ENCODE results near the gene BAZ1A. TPM values are rescaled to one million over a fixed set of nuclear protein-coding genes. Genes with fewer than 3 reads are reported as not detected.

Gene BAZ1A
- total and polyA plus RNA-seq, 2 donors (not counting 1 experiment from before 2014, with no cell fraction given), result 18.8 to 36.8 TPM

DNA sequence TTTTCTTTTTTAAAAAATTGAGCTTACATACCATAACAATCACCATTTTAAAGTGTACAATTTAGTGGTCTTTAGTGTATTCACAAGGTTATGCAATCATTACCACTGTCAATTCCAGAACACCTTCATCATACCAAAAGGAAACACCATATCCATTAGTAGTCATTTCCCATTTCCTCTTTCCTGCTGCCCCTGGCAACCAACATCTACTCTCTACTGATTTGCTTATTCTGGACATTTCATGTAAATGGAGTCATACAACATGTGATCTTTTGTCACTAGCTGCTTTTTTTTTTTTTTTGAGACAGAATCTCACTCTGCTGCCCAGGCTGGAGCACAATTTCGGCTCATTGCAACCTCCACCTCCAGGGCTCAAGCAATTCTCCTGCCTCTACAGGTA is 93.9 kb downstream of the BAZ1A start:
- no peaks in the 10 kb centered on the region for H3K27me3 Mint-ChIP-seq
- intact Hi-C loops (cut with micrococcal nuclease), result loop anchor here (10.0 kb wide), 1 partner anchor 94 kb away; the partner anchor contains the start of gene BAZ1A
- no peaks in the 10 kb centered on the region for H3K9me3 Mint-ChIP-seq (ENCODE audit: insufficient read depth)
- H3K27ac Mint-ChIP-seq, result no peak overlapping the region
- CTCF ChIA-PET, result interaction anchor here (0.5 kb wide), 1 partner anchor 91 kb away, joined by 3 read pairs; no protein-coding TSS in a partner anchor
- DNase-seq, result no peak
- H3K4me1 Mint-ChIP-seq, result peaks cover 10% of the 10 kb centered on the region
- peak overlapping the region in 1 of 2 donors; percentile 25 for H3K27ac ChIP-seq (ENCODE audit: low read length in 2 of 2)
- H3K79me2 ChIP-seq (ENCODE audit: control insufficient read depth, insufficient read depth, low read length), result peaks cover 3% of the 10 kb centered on the region
- no CpG with 5 or more reads among the region's 1 CpG for WGBS (ENCODE audit: insufficient coverage)
- ATAC-seq (ENCODE audit: low read depth), result no peak
- TF ChIP-seq, protein P1, sequence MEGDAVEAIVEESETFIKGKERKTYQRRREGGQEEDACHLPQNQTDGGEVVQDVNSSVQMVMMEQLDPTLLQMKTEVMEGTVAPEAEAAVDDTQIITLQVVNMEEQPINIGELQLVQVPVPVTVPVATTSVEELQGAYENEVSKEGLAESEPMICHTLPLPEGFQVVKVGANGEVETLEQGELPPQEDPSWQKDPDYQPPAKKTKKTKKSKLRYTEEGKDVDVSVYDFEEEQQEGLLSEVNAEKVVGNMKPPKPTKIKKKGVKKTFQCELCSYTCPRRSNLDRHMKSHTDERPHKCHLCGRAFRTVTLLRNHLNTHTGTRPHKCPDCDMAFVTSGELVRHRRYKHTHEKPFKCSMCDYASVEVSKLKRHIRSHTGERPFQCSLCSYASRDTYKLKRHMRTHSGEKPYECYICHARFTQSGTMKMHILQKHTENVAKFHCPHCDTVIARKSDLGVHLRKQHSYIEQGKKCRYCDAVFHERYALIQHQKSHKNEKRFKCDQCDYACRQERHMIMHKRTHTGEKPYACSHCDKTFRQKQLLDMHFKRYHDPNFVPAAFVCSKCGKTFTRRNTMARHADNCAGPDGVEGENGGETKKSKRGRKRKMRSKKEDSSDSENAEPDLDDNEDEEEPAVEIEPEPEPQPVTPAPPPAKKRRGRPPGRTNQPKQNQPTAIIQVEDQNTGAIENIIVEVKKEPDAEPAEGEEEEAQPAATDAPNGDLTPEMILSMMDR (IDR thresholded peaks at IDR 0.05), result no peak
- TF ChIP-seq EZH2 (IDR thresholded peaks at IDR 0.05; ENCODE audit: borderline replicate concordance, insufficient read depth, low read depth, low read length, poor library complexity, severe bottlenecking), result no peak
- H3K27me3 ChIP-seq (replicated peaks in 1 of 4; ENCODE audit: control extremely low read depth in 1 of 4, control insufficient read depth in 3 of 4, insufficient read depth in 4 of 4, low read length in 3 of 4), result no peaks in the 10 kb centered on the region
- no peak overlapping the region for H2AFZ ChIP-seq (ENCODE audit: insufficient read depth, low read depth, low read length, poor library complexity, severe bottlenecking)
- no peak overlapping the region for H3K4me2 ChIP-seq (replicated peaks; ENCODE audit: low read depth, low read length, poor library complexity, severe bottlenecking)
- no peak overlapping the region for H3K4me3 ChIP-seq (ENCODE audit: control extremely low read depth in 1 of 5, extremely low read depth in 1 of 5, insufficient read depth in 1 of 5, low read depth in 2 of 5, low read length in 4 of 5)
- H3K9ac ChIP-seq (ENCODE audit: low read length), result no peak overlapping the region
- H3K9me3 ChIP-seq (ENCODE audit: control extremely low read depth in 1 of 3, control insufficient read depth in 2 of 3, insufficient read depth in 1 of 3, low read length in 2 of 3), result no peaks in the 10 kb centered on the region
- peaks cover 14 to 40% of the 10 kb centered on the region in 2 experiments for H3K36me3 ChIP-seq (replicated peaks in 1 of 2; ENCODE audit: control extremely low read depth in 1 of 2, control insufficient read depth in 1 of 2, extremely low read depth in 1 of 2, insufficient read depth in 2 of 2, low read length in 1 of 2)
- H3K4me3 Mint-ChIP-seq, result no peak overlapping the region
- POLR2A ChIA-PET, result no interaction called here
- peaks cover 7 to 11% of the 10 kb centered on the region in 2 donors for H3K4me1 ChIP-seq (ENCODE audit: control insufficient read depth in 2 of 2, insufficient read depth in 2 of 2, low read length in 2 of 2)
- H4K20me1 ChIP-seq (ENCODE audit: control insufficient read depth, insufficient read depth, low read length, poor library complexity, severe bottlenecking), result no peaks in the 10 kb centered on the region

DNA sequence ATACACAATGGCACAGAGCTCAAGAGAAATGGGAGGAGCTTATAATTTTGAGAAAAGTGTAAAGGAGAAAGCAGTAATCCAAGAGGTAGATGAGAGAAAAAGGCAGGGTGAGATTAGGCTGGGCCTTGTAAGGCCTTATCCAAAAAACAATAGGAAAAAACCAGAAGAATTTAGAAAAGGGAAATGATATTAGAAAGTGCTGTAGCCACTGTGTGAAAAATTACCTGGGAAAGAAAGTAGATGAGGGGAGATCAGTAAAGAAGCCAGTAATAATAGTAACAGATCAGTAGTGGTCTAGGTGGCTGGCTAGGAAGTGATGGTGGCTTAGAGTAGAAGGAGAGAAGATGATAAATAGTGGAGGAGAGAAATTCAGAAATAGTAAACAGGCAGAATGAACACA is 94.5 kb downstream of the BAZ1A start:
- ChIA-PET CTCF (no interaction called here), POLR2A (no interaction called here)
- intact Hi-C loops (cut with micrococcal nuclease), result loop anchor here (10.0 kb wide), 1 partner anchor 94 kb away; the partner anchor contains the start of gene BAZ1A
- Mint-ChIP-seq H3K4me1 (peaks cover 6% of the 10 kb centered on the region), H3K27ac (no peak overlapping the region), H3K4me3 (no peak overlapping the region), H3K27me3 (no peaks in the 10 kb centered on the region), H3K9me3 (ENCODE audit: insufficient read depth) (no peaks in the 10 kb centered on the region)
- Histone ChIP-seq H3K4me2 (replicated peaks; ENCODE audit: low read depth, low read length, poor library complexity, severe bottlenecking) (no peak overlapping the region), H3K4me3 (ENCODE audit: control extremely low read depth in 1 of 5, extremely low read depth in 1 of 5, insufficient read depth in 1 of 5, low read depth in 2 of 5, low read length in 4 of 5) (no peak overlapping the region), H3K79me2 (ENCODE audit: control insufficient read depth, insufficient read depth, low read length) (peaks cover 3% of the 10 kb centered on the region), H3K9ac (ENCODE audit: low read length) (no peak overlapping the region), H3K27me3 (replicated peaks in 1 of 4; ENCODE audit: control extremely low read depth in 1 of 4, control insufficient read depth in 3 of 4, insufficient read depth in 4 of 4, low read length in 3 of 4) (no peaks in the 10 kb centered on the region), H3K36me3 (replicated peaks in 1 of 2; ENCODE audit: control extremely low read depth in 1 of 2, control insufficient read depth in 1 of 2, extremely low read depth in 1 of 2, insufficient read depth in 2 of 2, low read length in 1 of 2) (peaks cover 14 to 46% of the 10 kb centered on the region in 2 experiments), H3K9me3 (ENCODE audit: control extremely low read depth in 1 of 3, control insufficient read depth in 2 of 3, insufficient read depth in 1 of 3, low read length in 2 of 3) (no peaks in the 10 kb centered on the region), H4K20me1 (ENCODE audit: control insufficient read depth, insufficient read depth, low read length, poor library complexity, severe bottlenecking) (no peaks in the 10 kb centered on the region), H2AFZ (ENCODE audit: insufficient read depth, low read depth, low read length, poor library complexity, severe bottlenecking) (no peak overlapping the region), H3K4me1 (ENCODE audit: control insufficient read depth in 2 of 2, insufficient read depth in 2 of 2, low read length in 2 of 2) (peaks cover 2 to 5% of the 10 kb centered on the region in 2 donors), H3K27ac (ENCODE audit: low read length in 2 of 2) (no peak overlapping the region)
- DNase-seq (no peak), ATAC-seq (ENCODE audit: low read depth) (no peak)
- TF ChIP-seq EZH2 (IDR thresholded peaks at IDR 0.05; ENCODE audit: borderline replicate concordance, insufficient read depth, low read depth, low read length, poor library complexity, severe bottlenecking), result no peak
- TF ChIP-seq, protein P1 (IDR thresholded peaks at IDR 0.05), result no peak
